Dendritic cell treated with granulocyte-macrophage colony-stimulating factor and Interleukin-4, amounts not matched to agents 40 ng/mL and 50 ng/mL, for 4 days (primary cell): ENCODE measurements around the gene ZDHHC4.
A peak's percentile ranks its signal among the peaks of the same experiment; 100 is the strongest.
"Not testable (repeated sequence)": the region's sequence is repeated elsewhere in the genome, so short reads cannot be mapped to it uniquely, and the experiment has no call there.

ENCODE experiments used
- H3K27ac Mint-ChIP-seq: one replicate; pipeline ENCODE4 v1.8.0; 2022; ENCODE audit warnings: mild to moderate bottlenecking, mixed read lengths
- H3K27me3 Mint-ChIP-seq: one replicate; pipeline ENCODE4 v1.8.0; 2022; ENCODE audit warnings: mild to moderate bottlenecking, mixed read lengths
- H3K36me3 Mint-ChIP-seq: one replicate; pipeline ENCODE4 v1.8.0; 2022; ENCODE audit warnings: low read depth, mixed read lengths
- H3K4me1 Mint-ChIP-seq: one replicate; pipeline ENCODE4 v1.8.0; 2022; ENCODE audit warnings: low read depth, mixed read lengths
- H3K4me3 Mint-ChIP-seq: one replicate; pipeline ENCODE4 v1.8.0; 2022; ENCODE audit warnings: mild to moderate bottlenecking, moderate library complexity, mixed read lengths
- H3K9me3 Mint-ChIP-seq: one replicate; pipeline ENCODE4 v1.8.0; 2022; ENCODE audit warnings: mixed read lengths
- intact Hi-C: fragments of 100-400 bp; cut with micrococcal nuclease; formaldehyde crosslinking; loops from one replicate; pipeline ENCODE4 v1.15.0; 2022

ZDHHC4 gene

DNA sequence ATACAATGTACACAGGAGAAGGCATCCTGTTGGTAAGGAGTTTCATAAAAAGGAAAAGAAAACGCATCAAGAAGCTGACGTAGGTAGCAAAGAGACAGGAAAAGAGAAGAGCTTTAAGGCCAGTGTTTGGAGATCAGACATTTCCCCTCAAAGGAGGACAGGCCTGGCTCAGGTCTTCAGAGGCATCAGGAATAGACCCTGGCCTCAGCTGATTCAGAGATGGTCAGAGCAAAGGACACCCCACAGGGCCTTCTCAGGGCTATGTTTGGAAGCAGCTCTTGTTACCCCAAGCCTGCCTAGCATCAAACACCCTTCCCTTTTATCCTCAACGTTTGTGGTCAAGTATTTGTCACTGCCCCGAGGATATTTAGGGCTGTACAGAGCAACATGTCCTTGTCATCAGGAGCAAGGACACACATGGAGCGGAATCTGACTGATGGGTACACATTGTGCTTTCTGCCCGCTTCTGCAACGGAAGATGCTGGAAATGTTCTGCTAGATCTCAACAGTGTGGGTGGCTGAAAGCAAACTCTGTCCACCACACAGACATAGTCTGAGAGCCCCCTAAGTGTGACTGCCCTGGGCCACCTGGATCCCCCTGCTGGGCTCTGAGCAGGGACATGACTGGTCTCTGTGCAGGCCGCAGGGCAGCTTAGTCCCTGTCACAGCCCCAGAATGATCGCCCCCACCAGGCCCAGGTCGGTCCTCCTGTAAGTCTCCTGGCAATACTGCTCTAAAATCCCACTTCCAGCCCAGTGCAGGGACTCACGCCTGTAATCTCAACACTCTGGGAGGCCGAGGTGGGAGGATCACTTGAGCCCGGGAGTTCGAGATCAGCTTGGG is 1.0 kb upstream of the ZDHHC4 start:
- peak overlapping the region; percentile 44 for H3K4me3 Mint-ChIP-seq
- H3K4me1 Mint-ChIP-seq: peaks cover 28% of the 10 kb centered on the region
- peaks cover 20% of the 10 kb centered on the region for H3K36me3 Mint-ChIP-seq
- no peaks in the 10 kb centered on the region for H3K9me3 Mint-ChIP-seq
- intact Hi-C loops: no loop called here
- peaks cover 9% of the 10 kb centered on the region for H3K27me3 Mint-ChIP-seq
- H3K27ac Mint-ChIP-seq: peak overlapping the region; percentile 90

- Mint-ChIP-seq H3K27ac (peak overlapping the region; percentile 90), H3K4me1 (peaks cover 33% of the 10 kb centered on the region), H3K4me3 (peak overlapping the region; percentile 88)
These were observed 336 bp upstream of the ZDHHC4 start for GRCh38 chr7:6576867-6577368.

GRCh38 chr7:6578114-6579084 is 1.1 kb downstream of the ZDHHC4 start:
- intact Hi-C loops: no loop called here
- peak overlapping the region; percentile 88 for H3K4me3 Mint-ChIP-seq
- peak overlapping the region; percentile 90 for H3K27ac Mint-ChIP-seq
- H3K9me3 Mint-ChIP-seq: no peaks in the 10 kb centered on the region
- H3K36me3 Mint-ChIP-seq: peaks cover 42% of the 10 kb centered on the region
- H3K4me1 Mint-ChIP-seq: peaks cover 33% of the 10 kb centered on the region
- peaks cover 2% of the 10 kb centered on the region for H3K27me3 Mint-ChIP-seq

More at GRCh38 chr7:6576867-6577368, 336 bp upstream of the ZDHHC4 start:
- peaks cover 27% of the 10 kb centered on the region for H3K36me3 Mint-ChIP-seq
- intact Hi-C loops: loop anchor here (1.0 kb wide), 1 partner anchor 13 kb away; the partner anchor contains the start of gene INTS15
- H3K9me3 Mint-ChIP-seq, H3K27me3 Mint-ChIP-seq: not testable (repeated sequence)

GRCh38 chr7:6579446-6579845 is 2.2 kb downstream of the ZDHHC4 start:
- Mint-ChIP-seq H3K4me3 (no peak overlapping the region), H3K27ac (peak overlapping the region; percentile 90), H3K27me3 (no peaks in the 10 kb centered on the region), H3K9me3 (no peaks in the 10 kb centered on the region), H3K36me3 (peaks cover 51% of the 10 kb centered on the region), H3K4me1 (peaks cover 33% of the 10 kb centered on the region)
- intact Hi-C loops: no loop called here

GRCh38 chr7:6585746-6586432 is 8.6 kb downstream of the ZDHHC4 start:
- not testable (repeated sequence) for H3K4me3 Mint-ChIP-seq, H3K9me3 Mint-ChIP-seq, H3K27ac Mint-ChIP-seq, H3K27me3 Mint-ChIP-seq
- Mint-ChIP-seq H3K36me3 (peaks cover 78% of the 10 kb centered on the region), H3K4me1 (peaks cover 18% of the 10 kb centered on the region)
- intact Hi-C loops: loop anchor here (5.0 kb wide), 1 partner anchor 141 kb away; no protein-coding TSS in a partner anchor

DNA sequence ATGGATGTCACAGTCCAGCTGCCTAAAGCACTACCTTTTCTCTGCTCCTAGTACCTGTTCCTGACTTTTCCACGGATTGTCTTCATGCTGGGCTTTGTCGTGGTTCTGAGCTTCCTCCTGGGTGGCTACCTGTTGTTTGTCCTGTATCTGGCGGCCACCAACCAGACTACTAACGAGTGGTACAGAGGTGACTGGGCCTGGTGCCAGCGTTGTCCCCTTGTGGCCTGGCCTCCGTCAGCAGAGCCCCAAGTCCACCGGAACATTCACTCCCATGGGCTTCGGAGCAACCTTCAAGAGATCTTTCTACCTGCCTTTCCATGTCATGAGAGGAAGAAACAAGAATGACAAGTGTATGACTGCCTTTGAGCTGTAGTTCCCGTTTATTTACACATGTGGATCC is 11.3 kb downstream of the ZDHHC4 start:
- Mint-ChIP-seq H3K4me3 (no peak overlapping the region), H3K9me3 (no peaks in the 10 kb centered on the region), H3K27me3 (no peaks in the 10 kb centered on the region), H3K4me1 (peaks cover 17% of the 10 kb centered on the region), H3K27ac (no peak overlapping the region), H3K36me3 (peaks cover 74% of the 10 kb centered on the region)
- intact Hi-C loops: loop anchor here (5.0 kb wide), 1 partner anchor 139 kb away; no protein-coding TSS in a partner anchor

DNA sequence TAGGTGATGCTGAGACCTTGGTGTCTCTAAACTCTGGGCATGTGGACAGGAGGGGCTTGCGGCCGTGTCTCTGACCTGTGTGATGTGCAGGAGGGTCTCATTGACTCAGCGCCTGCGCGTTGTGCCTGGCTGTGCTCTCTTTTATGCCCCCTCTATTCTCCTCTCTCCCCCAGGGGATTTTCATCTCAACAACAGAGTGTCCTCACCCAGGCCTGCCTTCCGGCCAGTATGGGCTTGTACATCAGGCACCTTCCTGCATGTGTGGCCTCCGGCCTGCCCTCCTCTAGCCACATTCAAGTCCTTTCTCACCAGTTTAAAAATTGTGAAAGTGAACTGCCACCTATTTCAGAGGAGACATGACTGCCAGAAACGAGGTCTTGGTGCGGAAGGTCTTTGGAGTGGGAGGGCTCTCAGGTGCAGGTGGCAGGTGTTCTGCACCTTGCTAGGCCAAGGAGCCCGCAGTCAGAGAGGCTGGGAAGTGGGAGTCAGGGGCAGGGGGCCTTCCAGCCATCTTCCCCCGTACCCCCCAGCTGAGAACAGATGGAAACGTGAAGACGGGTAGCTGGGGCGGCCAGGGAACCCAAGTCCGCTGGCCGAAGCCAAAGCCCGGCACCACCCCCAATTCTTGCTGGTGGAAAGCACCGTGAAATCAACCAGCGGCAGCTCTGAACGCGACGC is 12.0 kb downstream of the ZDHHC4 start:
- Mint-ChIP-seq H3K4me1 (peaks cover 17% of the 10 kb centered on the region), H3K27ac (no peak overlapping the region), H3K4me3 (peak overlapping the region; percentile 59), H3K9me3 (no peaks in the 10 kb centered on the region), H3K27me3 (no peaks in the 10 kb centered on the region), H3K36me3 (peaks cover 76% of the 10 kb centered on the region)
- intact Hi-C loops: loop anchor here (5.0 kb wide), 1 partner anchor 138 kb away; no protein-coding TSS in a partner anchor

GRCh38 chr7:6589829-6590644 is 12.8 kb downstream of the ZDHHC4 start, which contains the start of gene INTS15:
Gene INTS15, plus strand, starts transcription at chr7:6590021. Its CDS starts 263 bp downstream, at chr7:6590284.
- no peaks in the 10 kb centered on the region for H3K9me3 Mint-ChIP-seq
- H3K36me3 Mint-ChIP-seq: peaks cover 76% of the 10 kb centered on the region

DNA sequence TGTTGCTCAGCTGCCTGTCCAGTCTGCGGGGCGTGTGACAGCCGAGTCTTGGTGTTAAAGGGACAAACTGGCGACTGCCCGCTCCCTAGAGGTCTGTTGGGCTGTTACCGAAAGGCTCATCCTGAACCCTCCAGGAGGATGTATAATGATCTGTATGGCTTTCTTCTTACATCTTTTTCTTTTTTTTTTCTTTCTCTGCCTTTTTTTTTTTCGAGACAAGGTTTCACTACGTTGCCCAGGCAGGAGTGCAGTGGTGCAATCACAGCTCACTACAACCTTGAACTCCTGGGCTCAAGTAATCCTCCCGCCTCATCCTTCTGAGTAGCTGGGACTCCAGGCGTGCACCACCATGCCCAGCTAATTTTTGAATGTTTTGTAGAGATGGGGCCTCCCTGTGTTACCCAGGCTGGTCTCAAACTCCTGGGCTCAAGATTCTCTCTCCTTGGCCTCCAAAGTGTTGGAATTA is 13.4 kb downstream of the ZDHHC4 start:
- Mint-ChIP-seq H3K9me3 (no peaks in the 10 kb centered on the region), H3K4me1 (peaks cover 17% of the 10 kb centered on the region), H3K36me3 (peaks cover 76% of the 10 kb centered on the region), H3K4me3 (peak overlapping the region; percentile 88), H3K27me3 (no peaks in the 10 kb centered on the region), H3K27ac (peak overlapping the region; percentile 83)
- intact Hi-C loops: loop anchor here (1.0 kb wide), 1 partner anchor 13 kb away; the partner anchor contains the start of gene ZDHHC4

More at GRCh38 chr7:6589829-6590644, 12.8 kb downstream of the ZDHHC4 start, which contains the start of gene INTS15:
- Mint-ChIP-seq H3K27ac (peak within 1 kb of the TSS; percentile 83), H3K27me3 (no peaks in the 10 kb centered on the region), H3K4me1 (peaks cover 17% of the 10 kb centered on the region), H3K4me3 (peak within 1 kb of the TSS; percentile 88)
- intact Hi-C loops: loop anchor here (1.0 to 5.0 kb wide), 2 partner anchors 13 to 137 kb away; partner anchors contain the start of gene ZDHHC4

DNA sequence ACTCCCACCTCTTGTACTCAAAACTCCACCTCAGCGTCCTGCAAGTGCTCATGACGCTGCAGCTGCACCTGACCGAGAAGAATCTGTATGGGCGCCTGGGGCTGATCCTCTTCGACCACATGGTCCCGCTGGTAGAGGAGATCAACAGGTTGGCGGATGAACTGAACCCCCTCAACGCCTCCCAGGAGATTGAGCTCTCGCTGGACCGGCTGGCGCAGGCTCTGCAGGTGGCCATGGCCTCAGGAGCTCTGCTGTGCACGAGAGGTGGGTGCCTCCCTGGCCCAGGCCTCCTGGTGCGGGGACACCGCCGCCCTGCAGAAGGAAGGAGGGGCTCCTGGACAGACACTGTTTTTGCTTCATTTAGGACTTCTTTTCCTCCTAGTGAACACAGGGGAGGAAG is 22.8 kb downstream of the ZDHHC4 start:
- Mint-ChIP-seq H3K9me3 (no peaks in the 10 kb centered on the region), H3K4me1 (no peaks in the 10 kb centered on the region), H3K27me3 (no peaks in the 10 kb centered on the region), H3K36me3 (peaks cover 98% of the 10 kb centered on the region), H3K27ac (no peak overlapping the region), H3K4me3 (no peak overlapping the region)
- intact Hi-C loops: no loop called here

DNA sequence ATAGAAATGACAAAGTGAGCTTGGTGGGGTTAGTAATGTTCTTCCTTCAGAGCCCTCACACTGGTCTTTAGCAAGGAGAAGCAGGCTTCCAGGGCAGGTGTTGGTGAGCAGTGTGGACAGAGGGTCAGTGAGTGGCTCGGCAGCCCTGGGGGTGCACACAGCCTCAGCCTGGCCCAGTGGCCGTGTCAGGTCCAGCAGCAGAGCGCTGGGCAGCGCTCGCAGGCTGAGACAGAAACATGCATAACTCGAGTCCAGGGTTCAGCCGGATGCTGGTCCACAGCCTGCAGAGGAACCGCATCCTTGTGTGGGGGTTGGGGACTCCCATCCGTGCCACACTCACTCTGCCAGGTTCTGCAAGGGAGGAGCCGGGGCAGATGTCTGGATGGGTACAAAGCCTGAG is 27.2 kb downstream of the ZDHHC4 start:
- no peaks in the 10 kb centered on the region for H3K9me3 Mint-ChIP-seq
- no peaks in the 10 kb centered on the region for H3K27me3 Mint-ChIP-seq
- H3K4me1 Mint-ChIP-seq: no peaks in the 10 kb centered on the region
- intact Hi-C loops: no loop called here
- no peak overlapping the region for H3K27ac Mint-ChIP-seq
- H3K4me3 Mint-ChIP-seq: no peak overlapping the region
- H3K36me3 Mint-ChIP-seq: peaks cover 98% of the 10 kb centered on the region
